22Rv1 (cell line): ENCODE data around the gene APOBEC3G.
"Not testable (repeated sequence)": the region's sequence is repeated elsewhere in the genome, so short reads cannot be mapped to it uniquely, and the experiment has no call there.

Experiments used
- ZFX ChIP-seq: fragments of 450-650 bp; IDR thresholded peaks from 2 replicates; pipeline ENCODE4 v1.6.1; 2017; ENCODE audit warnings: antibody characterized with exemption, borderline replicate concordance
- TF ChIP-seq, protein P1 (sequence below): fragments of 450-650 bp; IDR thresholded peaks from 2 replicates; pipeline ENCODE4 v1.5.1; 2017; ENCODE audit warnings: mild to moderate bottlenecking

DNA sequence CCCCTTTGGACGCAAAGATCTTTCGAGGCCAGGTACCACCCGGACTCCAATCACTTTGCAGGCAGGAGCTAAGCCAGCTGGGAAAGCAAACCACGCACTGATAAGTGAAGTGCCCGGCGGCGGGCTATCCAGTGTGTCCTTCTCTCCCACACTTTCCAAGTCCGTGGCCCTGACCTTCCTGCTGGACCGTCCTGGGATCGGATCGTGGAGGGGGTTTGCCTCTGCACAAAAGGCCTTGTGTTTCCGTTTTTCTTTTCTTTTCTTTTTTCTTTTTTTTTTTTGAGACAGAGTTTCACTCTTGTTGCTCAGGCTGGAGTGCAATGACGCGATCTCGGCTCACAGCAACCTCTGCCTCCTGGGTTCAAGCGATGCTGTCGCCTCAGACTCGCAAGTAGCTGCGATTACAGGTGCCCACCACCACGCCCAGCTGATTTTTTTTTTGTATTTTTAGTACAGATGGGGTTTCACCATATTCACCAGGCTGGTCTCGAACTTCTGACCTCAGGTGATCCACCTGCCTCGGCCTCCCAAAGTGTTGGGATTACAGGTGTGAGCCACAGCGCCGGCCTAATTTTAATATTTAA lies 2.1 kb downstream of the APOBEC3G start:
- TF ChIP-seq, protein P1, sequence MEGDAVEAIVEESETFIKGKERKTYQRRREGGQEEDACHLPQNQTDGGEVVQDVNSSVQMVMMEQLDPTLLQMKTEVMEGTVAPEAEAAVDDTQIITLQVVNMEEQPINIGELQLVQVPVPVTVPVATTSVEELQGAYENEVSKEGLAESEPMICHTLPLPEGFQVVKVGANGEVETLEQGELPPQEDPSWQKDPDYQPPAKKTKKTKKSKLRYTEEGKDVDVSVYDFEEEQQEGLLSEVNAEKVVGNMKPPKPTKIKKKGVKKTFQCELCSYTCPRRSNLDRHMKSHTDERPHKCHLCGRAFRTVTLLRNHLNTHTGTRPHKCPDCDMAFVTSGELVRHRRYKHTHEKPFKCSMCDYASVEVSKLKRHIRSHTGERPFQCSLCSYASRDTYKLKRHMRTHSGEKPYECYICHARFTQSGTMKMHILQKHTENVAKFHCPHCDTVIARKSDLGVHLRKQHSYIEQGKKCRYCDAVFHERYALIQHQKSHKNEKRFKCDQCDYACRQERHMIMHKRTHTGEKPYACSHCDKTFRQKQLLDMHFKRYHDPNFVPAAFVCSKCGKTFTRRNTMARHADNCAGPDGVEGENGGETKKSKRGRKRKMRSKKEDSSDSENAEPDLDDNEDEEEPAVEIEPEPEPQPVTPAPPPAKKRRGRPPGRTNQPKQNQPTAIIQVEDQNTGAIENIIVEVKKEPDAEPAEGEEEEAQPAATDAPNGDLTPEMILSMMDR: not testable (repeated sequence)
- not testable (repeated sequence) for TF ChIP-seq ZFX
